Epidermal melanocyte (primary cell): Measurements from ENCODE around the gene NOTCH1.
A peak's percentile ranks its signal among the peaks of the same experiment; 100 is the strongest.
"Not testable (repeated sequence)": the region's sequence is repeated elsewhere in the genome, so short reads cannot be mapped to it uniquely, and the experiment has no call there.

Experiments used
- DNase-seq: peaks from one replicate; pipeline ENCODE4 v3.0.0; 2011; ENCODE audit warnings: low spot score; ENCODE audit not compliant: insufficient read length

Gene NOTCH1

GRCh38 chr9:136564379-136564988, 18.6 kb upstream of the NOTCH1 start:
- no peak for DNase-seq

GRCh38 chr9:136563646-136564325, 17.9 kb upstream of the NOTCH1 start:
- no peak for DNase-seq

- no peak for DNase-seq
These were observed 17.1 kb upstream of the NOTCH1 start for GRCh38 chr9:136562746-136563495.

GRCh38 chr9:136561779-136562178, 15.9 kb upstream of the NOTCH1 start:
- DNase-seq: no peak

GRCh38 chr9:136560586-136560985, 14.7 kb upstream of the NOTCH1 start:
- DNase-seq: no peak

- not testable (repeated sequence) for DNase-seq
These were observed 13.5 kb upstream of the NOTCH1 start for GRCh38 chr9:136559371-136559770.

GRCh38 chr9:136558846-136559245, 13.0 kb upstream of the NOTCH1 start:
- not testable (repeated sequence) for DNase-seq

GRCh38 chr9:136558373-136558772, 12.5 kb upstream of the NOTCH1 start:
- DNase-seq: no peak

- no peak for DNase-seq
These were observed 11.2 kb upstream of the NOTCH1 start for GRCh38 chr9:136557036-136557435.

GRCh38 chr9:136556166-136556565, 10.3 kb upstream of the NOTCH1 start:
- no peak for DNase-seq

GRCh38 chr9:136554870-136555269, 9.0 kb upstream of the NOTCH1 start:
- DNase-seq: no peak

- no peak for DNase-seq
These were observed 7.7 kb upstream of the NOTCH1 start for GRCh38 chr9:136553581-136553980.

- DNase-seq: no peak
These were observed 6.4 kb upstream of the NOTCH1 start for GRCh38 chr9:136552117-136552703.

- peak; percentile 89 for DNase-seq
These were observed 5.7 kb upstream of the NOTCH1 start for GRCh38 chr9:136551401-136552116.

GRCh38 chr9:136550439-136551289, 4.8 kb upstream of the NOTCH1 start:
- no peak for DNase-seq

- DNase-seq: no peak
These were observed 3.4 kb upstream of the NOTCH1 start for GRCh38 chr9:136549010-136549980.

- no peak for DNase-seq
These were observed 1.8 kb upstream of the NOTCH1 start for GRCh38 chr9:136547508-136548215.

- peak; percentile 65 for DNase-seq
These were observed 1.1 kb upstream of the NOTCH1 start for GRCh38 chr9:136546697-136547501.
